GM12872 (cell line): ENCODE results near the gene SND1.

Source experiments
- TF ChIP-seq, protein P1 (sequence below): IDR thresholded peaks from 3 replicates; pipeline ENCODE4 v1.5.1; 2011; ENCODE audit warnings: low read depth, mild to moderate bottlenecking, low read length, moderate library complexity; ENCODE audit not compliant: insufficient read depth

The SND1 gene

GRCh38 chr7:127769696-127770400 lies 117.9 kb downstream of the SND1 start:
- TF ChIP-seq, protein P1, sequence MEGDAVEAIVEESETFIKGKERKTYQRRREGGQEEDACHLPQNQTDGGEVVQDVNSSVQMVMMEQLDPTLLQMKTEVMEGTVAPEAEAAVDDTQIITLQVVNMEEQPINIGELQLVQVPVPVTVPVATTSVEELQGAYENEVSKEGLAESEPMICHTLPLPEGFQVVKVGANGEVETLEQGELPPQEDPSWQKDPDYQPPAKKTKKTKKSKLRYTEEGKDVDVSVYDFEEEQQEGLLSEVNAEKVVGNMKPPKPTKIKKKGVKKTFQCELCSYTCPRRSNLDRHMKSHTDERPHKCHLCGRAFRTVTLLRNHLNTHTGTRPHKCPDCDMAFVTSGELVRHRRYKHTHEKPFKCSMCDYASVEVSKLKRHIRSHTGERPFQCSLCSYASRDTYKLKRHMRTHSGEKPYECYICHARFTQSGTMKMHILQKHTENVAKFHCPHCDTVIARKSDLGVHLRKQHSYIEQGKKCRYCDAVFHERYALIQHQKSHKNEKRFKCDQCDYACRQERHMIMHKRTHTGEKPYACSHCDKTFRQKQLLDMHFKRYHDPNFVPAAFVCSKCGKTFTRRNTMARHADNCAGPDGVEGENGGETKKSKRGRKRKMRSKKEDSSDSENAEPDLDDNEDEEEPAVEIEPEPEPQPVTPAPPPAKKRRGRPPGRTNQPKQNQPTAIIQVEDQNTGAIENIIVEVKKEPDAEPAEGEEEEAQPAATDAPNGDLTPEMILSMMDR, result no peak

DNA sequence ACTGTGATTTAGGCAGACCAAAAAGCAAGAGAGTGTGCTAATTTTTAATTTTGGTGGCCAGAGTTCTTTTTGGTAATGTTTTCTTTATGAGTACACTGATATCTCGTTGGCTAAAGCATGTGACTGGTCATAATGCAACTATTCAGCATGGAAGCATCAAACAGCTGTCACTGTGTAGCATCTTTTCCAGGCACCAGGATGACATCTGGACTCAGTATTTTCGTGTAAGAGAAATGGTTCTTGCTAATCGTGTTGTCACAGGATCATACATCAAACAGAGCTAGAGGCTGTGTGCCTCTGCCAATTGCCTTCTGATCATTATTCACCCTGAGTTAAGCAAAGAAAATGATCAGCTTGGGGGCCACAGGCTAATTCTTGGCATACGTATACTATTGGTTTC lies 118.9 kb downstream of the SND1 start:
- TF ChIP-seq, protein P1, result no peak

- TF ChIP-seq, protein P1, result no peak
Observed at GRCh38 chr7:127771707-127772106, 119.7 kb downstream of the SND1 start.

- TF ChIP-seq, protein P1, result no peak
Observed at GRCh38 chr7:127776776-127777386, 124.9 kb downstream of the SND1 start.

DNA sequence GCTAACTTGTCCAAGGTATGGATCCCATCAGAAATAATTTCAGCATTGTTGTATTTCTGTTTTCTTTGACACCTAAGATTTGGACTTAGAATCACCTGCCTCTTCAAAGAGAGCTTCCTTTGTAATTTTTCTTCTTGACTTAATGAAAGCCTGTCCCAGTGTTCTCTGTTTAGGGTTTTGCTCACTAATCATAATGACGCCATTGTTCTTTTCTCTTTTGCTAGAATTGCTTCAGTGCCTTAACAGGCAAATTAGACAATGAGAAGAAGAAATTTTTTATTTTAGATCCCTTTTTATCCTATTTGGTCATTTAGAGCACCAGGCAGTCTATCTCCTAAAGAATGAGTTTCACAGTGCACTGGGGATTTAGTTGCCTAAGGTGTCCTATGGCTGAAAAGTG lies 128.5 kb downstream of the SND1 start:
- TF ChIP-seq, protein P1, result no peak

- TF ChIP-seq, protein P1, result no peak
Observed at GRCh38 chr7:127781081-127781480, 129.1 kb downstream of the SND1 start.

- TF ChIP-seq, protein P1, result no peak
Observed at GRCh38 chr7:127782075-127782474, 130.1 kb downstream of the SND1 start.
